Measurements from ENCODE around the gene LRRC28.
"Not testable (repeated sequence)": the region's sequence is repeated elsewhere in the genome, so short reads cannot be mapped to it uniquely, and the experiment has no call there.

The LRRC28 gene

GRCh38 chr15:99399061-99399460 is 147.8 kb downstream of the LRRC28 start:
- DNase-seq (ENCODE audit: low read depth), result no peak

DNA sequence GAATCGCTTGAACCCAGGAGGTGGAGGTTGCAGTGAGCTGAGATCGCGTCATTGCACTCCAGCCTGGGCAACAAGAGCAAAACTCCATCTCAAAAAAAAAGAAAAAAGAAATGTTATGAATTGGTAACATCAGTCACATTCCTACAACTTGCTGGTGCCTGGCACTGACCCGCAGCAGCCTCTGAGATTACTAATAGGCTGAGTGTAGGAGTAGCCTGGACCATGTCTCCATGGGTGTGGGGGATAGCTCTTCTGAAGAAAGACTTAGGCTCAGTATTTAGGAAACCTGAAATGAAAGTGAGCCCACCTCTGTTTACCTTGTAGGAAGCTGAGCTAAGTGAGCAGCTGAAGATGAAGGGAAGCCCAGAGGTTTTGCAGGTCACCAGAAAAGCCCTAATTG is 148.3 kb downstream of the LRRC28 start:
- DNase-seq (ENCODE audit: low read depth), result no peak

GRCh38 chr15:99401216-99401615 is 149.9 kb downstream of the LRRC28 start:
- DNase-seq (ENCODE audit: low read depth), result not testable (repeated sequence)

DNA sequence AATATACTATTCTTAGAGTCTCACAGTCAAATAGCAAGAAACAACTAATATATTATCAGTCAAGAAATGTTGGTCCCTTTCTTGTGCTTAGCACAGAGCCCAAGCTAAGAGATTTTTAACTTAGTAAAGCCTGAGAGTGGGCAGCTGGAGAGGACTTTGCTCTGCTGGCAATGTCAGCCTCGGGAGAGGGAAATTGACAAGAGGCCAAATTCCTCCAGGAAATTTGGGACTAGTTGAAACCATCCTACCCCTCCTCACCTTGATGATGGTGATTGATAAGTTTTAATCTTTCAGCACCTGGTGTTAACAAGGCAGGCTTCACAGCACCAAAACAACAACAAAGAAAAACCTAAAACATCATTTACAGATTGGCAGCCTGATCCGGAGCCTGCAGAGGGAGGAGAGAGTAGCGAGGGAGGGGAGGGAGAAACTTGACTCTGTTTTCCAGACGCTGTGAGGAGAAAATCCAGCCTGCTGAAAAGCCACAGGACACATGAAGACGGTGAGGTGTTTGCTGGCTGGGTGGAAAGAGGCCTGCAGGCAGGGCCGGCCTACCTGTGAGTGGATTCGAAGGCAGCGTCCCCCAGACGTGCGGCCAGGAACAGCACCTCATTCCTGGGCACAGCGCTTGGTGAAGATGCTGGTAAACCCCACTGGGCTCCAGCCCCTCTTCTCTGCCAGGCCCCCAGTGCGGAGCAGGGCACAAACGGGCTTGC is 150.9 kb downstream of the LRRC28 start:
- DNase-seq (ENCODE audit: low read depth), result no peak

DNA sequence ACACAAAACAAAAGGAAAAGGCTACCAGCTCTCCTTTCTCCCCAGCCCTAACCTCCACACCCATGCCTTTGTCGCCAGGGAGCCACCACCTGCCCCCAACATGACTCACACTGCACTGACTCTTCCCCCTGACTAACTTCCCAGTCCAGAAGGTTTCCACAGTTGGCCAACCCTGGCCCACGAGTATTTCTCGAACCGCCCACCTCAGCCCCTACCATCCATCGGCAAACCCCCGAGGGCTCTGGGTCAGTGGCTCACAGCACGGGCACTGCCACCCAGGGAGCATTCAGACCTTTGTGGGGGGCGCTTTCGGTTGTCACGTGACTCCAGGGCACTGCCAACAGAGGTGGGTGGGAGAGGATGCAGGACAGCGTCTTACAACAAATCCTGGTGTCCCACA is 152.3 kb downstream of the LRRC28 start:
- no peak for DNase-seq (ENCODE audit: low read depth)

GRCh38 chr15:99404454-99404853 is 153.2 kb downstream of the LRRC28 start:
- DNase-seq (ENCODE audit: low read depth), result no peak

DNA sequence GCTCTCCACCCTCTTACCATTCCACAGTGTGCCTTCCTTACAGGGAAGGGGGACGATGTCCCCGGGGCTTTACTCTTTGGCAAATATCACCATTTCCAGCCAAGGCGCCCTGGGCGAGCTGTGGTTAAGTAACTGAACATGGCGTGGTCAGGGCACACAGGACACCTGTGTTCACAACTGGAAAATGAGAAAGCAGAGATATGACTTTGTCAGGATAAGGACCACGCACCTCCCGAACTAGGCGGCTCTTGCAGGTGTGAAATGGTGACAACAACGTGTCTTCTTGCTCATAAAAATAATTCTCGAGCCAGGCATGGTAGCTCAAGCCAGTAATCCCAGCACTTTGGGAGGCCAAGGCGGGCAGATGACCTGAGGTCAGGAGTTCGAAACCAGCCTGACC is 154.8 kb downstream of the LRRC28 start:
- DNase-seq (ENCODE audit: low read depth), result no peak

GRCh38 chr15:99406716-99407487 is 155.6 kb downstream of the LRRC28 start:
- no peak for DNase-seq (ENCODE audit: low read depth)

DNA sequence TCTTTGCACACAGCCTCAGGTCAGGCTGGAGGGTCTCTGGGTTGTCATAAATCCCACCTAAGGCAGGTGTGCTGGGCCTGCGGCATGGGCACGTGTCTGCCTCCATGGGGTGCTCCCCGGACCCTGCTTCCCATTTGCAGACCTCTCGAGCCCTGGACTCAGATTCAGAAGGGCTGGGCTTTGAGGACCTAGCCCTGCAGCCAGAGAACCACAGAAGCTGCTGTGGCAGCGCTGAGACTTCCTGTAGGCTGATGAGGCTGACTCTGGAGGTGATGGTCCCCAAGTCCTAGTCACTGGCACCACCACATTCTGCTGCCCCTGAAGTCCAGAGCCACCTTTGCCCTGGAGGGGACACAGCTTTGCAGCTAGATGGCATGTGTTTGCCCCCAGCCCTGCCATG is 156.4 kb downstream of the LRRC28 start:
- DNase-seq (ENCODE audit: low read depth), result no peak

DNA sequence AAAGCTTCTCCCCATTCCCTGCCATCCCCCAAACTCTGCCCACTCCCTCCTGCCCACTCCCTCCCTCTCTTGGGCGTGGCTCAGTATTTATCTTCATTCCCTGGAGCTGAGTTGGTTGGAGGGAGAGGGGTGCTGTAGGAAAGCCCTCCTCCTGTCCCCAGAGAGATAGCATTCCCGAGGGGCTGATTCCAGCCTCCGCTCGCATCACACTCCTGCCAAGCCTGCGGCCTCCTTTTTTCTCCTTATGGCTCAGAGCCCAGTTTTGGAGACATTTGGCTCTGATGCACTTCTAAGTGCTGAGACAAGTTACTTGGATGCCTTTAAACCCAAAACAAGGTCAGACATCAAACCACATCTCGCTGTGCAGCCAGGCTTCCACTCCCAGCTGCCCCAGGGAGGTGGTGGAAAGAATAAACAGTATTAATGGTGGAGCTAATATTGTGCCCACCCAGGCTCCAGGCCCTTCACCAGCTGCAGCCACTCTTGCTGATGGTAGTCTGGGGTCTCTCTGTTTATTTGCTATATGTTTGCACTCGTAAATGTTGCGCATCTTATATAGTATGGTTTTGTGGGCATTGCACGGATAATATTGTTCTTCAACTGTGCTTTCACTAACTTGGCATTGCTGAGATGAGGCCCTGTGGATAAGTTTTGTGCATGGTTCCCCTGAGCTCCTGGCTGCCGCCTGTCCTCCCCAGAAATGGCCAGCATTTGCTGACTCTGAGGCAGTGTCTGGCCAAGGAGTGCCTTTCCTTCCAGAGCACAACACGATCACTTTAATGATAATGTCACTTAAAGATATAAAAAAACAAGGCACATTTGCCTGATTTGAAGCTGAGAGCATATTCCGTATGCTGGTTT is 157.2 kb downstream of the LRRC28 start:
- no peak for DNase-seq (ENCODE audit: low read depth)

GRCh38 chr15:99409097-99409473 is 157.8 kb downstream of the LRRC28 start:
- no peak for DNase-seq (ENCODE audit: low read depth)

DNA sequence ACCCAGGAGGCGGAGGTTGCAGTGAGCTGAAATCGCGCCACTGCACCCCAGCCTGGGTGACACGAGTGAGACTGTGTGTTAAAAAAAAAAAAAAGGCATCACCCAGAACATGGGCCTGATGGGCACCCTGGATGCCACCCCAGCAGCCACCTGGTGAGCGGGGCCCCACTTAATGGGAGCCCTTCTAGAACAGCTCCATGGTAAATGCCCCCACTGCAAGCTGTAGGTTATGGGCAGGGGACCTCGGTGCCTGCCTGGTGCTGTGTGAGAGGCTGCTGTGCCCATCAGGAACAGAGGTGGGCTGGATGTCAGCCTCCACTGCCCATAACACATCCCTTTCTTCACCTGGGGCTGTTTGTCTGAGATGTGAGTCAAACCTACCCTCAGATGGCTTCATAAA is 158.3 kb downstream of the LRRC28 start:
- DNase-seq (ENCODE audit: low read depth), result no peak

DNA sequence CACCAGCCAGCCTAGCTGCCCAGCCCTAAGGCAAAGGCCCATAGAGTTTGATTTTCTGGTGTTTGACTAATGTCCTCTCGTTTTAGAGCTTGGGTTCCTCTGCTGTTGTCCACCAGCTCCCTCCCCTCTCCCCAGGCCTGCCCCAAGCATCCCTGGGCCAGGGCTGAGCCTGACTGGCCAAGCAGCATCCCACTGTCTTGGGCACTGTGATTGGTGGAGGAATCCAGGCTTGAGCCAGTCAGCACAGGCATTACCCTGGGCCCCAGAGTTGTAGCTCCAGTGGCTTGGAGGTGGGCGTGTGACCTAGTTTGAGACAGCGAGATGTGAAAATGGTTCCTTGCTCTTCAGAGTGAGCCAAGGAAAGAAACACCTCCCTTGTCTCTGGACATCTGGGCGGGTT is 159.2 kb downstream of the LRRC28 start:
- no peak for DNase-seq (ENCODE audit: low read depth)

DNA sequence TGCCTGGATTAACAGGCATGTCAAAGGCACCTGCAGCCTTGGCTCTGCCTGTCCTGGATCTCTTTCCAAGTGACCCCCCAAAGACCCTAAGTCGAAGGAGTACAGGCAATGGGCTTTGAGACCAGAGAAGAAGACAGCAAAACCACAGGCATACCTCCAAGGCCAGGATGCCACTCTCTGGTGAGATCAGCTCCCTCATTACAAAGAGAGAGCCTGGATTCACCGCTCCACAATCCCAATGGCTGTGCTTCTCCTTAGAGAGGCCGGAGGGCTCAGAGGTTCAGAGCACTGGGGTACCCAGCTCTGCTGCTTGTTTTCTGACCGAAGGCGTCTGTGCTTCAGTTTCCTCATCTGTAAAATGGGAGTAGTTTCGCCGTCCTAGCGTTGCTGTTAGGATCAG is 160.0 kb downstream of the LRRC28 start:
- DNase-seq (ENCODE audit: low read depth), result no peak

- no peak for DNase-seq (ENCODE audit: low read depth)
Measured at GRCh38 chr15:99412082-99412481, 160.8 kb downstream of the LRRC28 start.

DNA sequence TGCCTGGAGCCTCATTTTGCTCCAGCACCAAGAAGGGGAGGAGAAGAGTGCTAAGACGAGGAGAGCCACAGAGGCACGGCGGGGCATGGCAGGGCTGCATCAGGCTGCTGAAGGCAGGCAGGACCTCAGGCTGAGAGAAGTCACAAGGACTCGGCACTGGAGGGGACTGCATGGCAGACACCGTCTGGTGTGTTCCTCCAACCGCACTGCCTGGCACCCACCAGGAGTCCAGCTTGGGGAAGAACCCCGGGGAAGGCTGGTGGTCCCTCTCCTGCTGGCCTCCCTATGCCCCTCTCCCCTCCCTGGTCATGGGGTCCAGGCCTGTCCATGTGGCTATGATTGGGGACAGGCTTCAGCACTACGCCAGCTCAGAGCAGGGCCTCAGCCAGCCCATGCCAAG is 161.3 kb downstream of the LRRC28 start:
- DNase-seq (ENCODE audit: low read depth), result no peak

DNA sequence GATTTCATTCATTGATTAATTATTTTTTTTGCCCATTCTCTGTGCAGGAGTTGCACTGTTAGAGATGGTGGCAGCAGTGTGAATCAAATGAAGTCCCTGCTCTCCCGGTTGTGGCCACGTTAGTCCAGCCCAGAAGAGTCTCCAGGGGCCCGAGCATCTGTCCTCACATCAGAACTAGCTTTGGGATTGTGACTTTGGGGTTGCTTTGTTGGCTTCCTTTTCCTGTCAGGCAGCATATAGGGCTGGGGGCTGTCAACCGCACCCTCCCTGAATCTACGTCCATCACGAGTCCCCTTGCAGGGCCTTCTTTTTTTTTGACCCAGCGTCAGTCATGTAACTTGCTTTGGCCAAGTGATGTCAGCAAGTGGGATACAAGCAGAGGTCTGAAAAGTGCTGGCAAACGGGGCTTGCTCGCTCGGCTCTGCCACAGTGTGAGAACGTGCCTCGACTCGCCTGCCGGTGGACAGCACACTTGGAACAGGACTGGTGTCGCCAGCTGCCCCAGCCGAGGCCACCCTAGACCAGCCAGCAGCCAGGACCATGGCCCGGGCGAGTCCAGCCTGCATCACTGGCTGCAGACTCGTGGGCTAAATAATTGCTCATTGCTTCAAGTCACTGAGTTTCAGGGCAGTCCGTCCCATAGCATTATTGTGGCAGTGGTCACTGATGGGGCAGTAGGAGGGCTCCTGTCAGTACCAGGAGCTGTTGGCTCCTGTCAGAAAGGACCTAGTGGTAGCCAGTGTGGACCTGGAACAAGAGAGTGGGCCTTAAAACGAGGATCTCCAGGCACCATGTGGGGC is 162.9 kb downstream of the LRRC28 start:
- DNase-seq (ENCODE audit: low read depth), result no peak

DNA sequence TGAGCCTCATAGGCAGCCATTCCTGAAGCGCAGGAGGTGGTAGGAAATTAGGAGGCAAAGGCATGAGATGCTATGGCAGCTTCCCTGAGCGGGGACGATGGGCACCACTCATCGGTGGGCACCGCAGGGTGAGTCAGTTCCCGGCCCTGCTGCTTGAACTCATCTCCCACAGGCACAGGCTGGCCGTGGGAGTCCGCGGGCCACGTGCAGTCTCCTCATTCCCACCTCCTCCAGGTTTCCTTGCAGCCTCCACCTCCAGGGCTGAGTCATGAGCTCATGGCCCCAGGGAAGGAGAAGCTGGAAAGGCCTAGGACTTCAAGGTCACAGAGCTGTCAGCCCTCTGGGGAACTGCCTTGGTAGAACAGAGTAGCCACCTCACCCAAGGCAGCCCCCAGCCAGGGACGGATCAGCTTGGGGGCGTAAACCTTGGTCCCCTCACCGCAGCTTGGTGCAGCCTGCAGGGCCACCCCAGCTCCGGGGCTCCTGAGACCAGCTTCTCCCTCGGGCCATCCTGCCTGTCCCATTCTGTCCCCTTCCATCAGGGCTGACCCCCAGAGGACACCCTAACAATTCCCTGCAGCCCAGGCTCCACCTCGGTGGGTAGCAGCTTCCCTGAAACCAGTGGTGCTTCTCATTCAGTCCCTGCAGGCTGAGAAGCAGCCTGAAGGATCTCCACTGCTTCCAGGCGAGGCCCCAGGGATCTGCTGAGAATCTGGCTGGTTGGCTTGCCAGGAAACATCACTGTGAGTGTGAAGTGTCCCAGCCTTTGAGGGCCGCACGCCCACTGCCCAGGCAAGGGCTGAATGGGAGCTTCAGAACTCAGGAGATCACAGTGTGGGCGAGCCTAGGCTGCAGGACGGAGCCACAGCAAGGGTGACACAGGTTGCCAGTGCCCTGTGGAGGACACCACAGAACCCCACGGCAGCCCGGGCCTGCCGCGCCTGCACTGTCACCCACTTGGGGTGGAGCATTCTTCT is 163.8 kb downstream of the LRRC28 start:
- no peak for DNase-seq (ENCODE audit: low read depth)

GRCh38 chr15:99416191-99417188 is 165.2 kb downstream of the LRRC28 start:
- DNase-seq (ENCODE audit: low read depth), result no peak
